Measurements from ENCODE around the gene MLPH. TPM values are rescaled to one million over a fixed set of nuclear protein-coding genes. Genes with fewer than 3 reads are reported as not detected.

MLPH gene
- total and polyA plus RNA-seq, 2 donors (not counting 1 experiment from before 2014, with no cell fraction given): not detected

DNA sequence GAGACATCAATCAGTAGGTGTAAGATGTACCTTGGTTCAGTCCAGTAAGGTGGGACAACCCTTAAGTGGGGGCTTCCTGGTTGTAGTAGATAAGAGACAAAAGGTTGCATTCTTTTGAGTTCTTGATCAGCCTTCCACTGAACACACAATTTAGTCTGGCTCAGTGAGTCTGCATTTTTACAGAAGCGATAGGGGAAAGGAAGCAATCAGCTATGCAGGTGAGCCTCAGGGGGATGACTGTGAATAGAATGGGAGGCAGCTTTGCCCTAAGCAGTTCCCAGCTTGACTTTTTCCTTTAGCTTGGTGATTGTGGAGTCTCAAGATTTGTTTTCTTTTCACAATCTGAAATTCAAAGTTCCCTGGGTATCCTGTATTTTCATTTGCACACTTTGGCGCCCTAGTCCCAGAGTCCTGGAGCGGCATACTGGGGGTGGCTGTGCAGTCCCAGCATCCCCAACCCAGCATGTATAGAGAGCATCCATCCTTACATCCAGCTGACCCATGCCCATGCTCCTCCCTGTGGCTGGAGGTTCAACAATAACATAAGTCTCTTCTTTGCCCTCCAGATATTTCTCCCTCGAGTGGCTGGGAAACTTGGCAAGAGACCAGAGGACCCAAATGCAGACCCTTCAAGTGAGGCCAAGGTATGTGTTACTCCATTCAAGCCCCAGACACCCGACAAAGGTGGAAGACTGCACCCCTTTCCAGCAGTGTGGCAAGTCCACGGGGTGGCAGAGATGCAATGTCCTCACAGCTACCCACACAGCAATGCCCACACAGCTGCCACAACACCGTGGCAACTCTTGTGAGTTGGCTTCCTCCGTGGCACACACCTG lies 59.2 kb downstream of the MLPH start:
- Histone ChIP-seq H3K27ac (ENCODE audit: low read length in 2 of 2) (no peak overlapping the region), H3K79me2 (ENCODE audit: control insufficient read depth, insufficient read depth, low read length) (no peaks in the 10 kb centered on the region), H3K9ac (ENCODE audit: low read length) (no peak overlapping the region), H3K4me3 (ENCODE audit: control extremely low read depth in 1 of 5, extremely low read depth in 1 of 5, insufficient read depth in 1 of 5, low read depth in 2 of 5, low read length in 4 of 5) (no peak overlapping the region), H3K4me2 (replicated peaks; ENCODE audit: low read depth, low read length, poor library complexity, severe bottlenecking) (no peak overlapping the region), H3K36me3 (replicated peaks in 1 of 2; ENCODE audit: control extremely low read depth in 1 of 2, control insufficient read depth in 1 of 2, extremely low read depth in 1 of 2, insufficient read depth in 2 of 2, low read length in 1 of 2) (no peaks in the 10 kb centered on the region), H3K9me3 (ENCODE audit: control extremely low read depth in 1 of 3, control insufficient read depth in 2 of 3, insufficient read depth in 1 of 3, low read length in 2 of 3) (no peaks in the 10 kb centered on the region), H3K27me3 (replicated peaks in 1 of 4; ENCODE audit: control extremely low read depth in 1 of 4, control insufficient read depth in 3 of 4, insufficient read depth in 4 of 4, low read length in 3 of 4) (no peaks in the 10 kb centered on the region), H2AFZ (ENCODE audit: insufficient read depth, low read depth, low read length, poor library complexity, severe bottlenecking) (no peak overlapping the region), H3K4me1 (ENCODE audit: control insufficient read depth in 2 of 2, insufficient read depth in 2 of 2, low read length in 2 of 2) (no peaks in the 10 kb centered on the region), H4K20me1 (ENCODE audit: control insufficient read depth, insufficient read depth, low read length, poor library complexity, severe bottlenecking) (no peaks in the 10 kb centered on the region)
- WGBS (ENCODE audit: insufficient coverage): 75% methylated on average over 5 of the region's 8 CpGs
- DNase-seq (no peak), ATAC-seq (ENCODE audit: low read depth) (no peak)
- Mint-ChIP-seq H3K4me3 (no peak overlapping the region), H3K27me3 (peaks cover 7% of the 10 kb centered on the region), H3K9me3 (ENCODE audit: insufficient read depth) (no peaks in the 10 kb centered on the region), H3K27ac (no peak overlapping the region), H3K4me1 (no peaks in the 10 kb centered on the region)
- TF ChIP-seq, protein P1, sequence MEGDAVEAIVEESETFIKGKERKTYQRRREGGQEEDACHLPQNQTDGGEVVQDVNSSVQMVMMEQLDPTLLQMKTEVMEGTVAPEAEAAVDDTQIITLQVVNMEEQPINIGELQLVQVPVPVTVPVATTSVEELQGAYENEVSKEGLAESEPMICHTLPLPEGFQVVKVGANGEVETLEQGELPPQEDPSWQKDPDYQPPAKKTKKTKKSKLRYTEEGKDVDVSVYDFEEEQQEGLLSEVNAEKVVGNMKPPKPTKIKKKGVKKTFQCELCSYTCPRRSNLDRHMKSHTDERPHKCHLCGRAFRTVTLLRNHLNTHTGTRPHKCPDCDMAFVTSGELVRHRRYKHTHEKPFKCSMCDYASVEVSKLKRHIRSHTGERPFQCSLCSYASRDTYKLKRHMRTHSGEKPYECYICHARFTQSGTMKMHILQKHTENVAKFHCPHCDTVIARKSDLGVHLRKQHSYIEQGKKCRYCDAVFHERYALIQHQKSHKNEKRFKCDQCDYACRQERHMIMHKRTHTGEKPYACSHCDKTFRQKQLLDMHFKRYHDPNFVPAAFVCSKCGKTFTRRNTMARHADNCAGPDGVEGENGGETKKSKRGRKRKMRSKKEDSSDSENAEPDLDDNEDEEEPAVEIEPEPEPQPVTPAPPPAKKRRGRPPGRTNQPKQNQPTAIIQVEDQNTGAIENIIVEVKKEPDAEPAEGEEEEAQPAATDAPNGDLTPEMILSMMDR (IDR thresholded peaks at IDR 0.05): no peak
- TF ChIP-seq EZH2 (IDR thresholded peaks at IDR 0.05; ENCODE audit: borderline replicate concordance, insufficient read depth, low read depth, low read length, poor library complexity, severe bottlenecking): no peak
- intact Hi-C loops (cut with micrococcal nuclease): no loop called here
- CTCF ChIA-PET: interaction anchor here (1.1 kb wide), 1 partner anchor 34 kb away, joined by 3 read pairs; no protein-coding TSS in a partner anchor
- POLR2A ChIA-PET: no interaction called here

DNA sequence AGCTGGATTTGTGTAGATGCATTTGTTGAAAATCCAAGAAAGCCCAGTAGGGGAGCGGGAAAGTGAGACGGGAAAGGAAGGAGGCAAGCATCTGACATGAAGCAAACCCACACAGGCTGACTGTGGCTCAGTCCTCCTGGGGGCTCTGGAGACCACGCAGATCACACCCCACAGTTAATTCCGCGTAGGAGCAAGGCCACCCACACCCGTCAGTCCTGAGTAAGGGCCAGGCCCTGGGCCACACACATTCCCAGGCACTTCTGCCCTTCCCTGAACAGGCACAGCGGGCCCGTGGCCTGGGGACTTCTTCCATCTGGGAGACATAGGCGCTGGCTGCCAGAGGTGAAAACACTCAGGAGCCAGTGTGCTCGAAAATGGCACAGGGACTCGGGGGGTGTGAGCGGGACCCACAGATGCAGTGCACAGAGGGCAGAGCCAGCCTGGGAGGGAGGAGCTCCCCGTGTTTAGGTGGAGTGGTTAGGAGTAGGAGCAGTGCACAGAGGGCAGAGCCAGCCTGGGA lies 59.9 kb downstream of the MLPH start:
- no peaks in the 10 kb centered on the region for H3K27me3 ChIP-seq (replicated peaks in 1 of 4; ENCODE audit: control extremely low read depth in 1 of 4, control insufficient read depth in 3 of 4, insufficient read depth in 4 of 4, low read length in 3 of 4)
- no peaks in the 10 kb centered on the region for H3K36me3 ChIP-seq (replicated peaks in 1 of 2; ENCODE audit: control extremely low read depth in 1 of 2, control insufficient read depth in 1 of 2, extremely low read depth in 1 of 2, insufficient read depth in 2 of 2, low read length in 1 of 2)
- no peak for ATAC-seq (ENCODE audit: low read depth)
- POLR2A ChIA-PET: no interaction called here
- no peaks in the 10 kb centered on the region for H4K20me1 ChIP-seq (ENCODE audit: control insufficient read depth, insufficient read depth, low read length, poor library complexity, severe bottlenecking)
- H3K9me3 ChIP-seq (ENCODE audit: control extremely low read depth in 1 of 3, control insufficient read depth in 2 of 3, insufficient read depth in 1 of 3, low read length in 2 of 3): no peaks in the 10 kb centered on the region
- Mint-ChIP-seq H3K4me3 (no peak overlapping the region), H3K9me3 (ENCODE audit: insufficient read depth) (no peaks in the 10 kb centered on the region), H3K27ac (no peak overlapping the region), H3K27me3 (peaks cover 7% of the 10 kb centered on the region), H3K4me1 (no peaks in the 10 kb centered on the region)
- no peak overlapping the region for H3K4me2 ChIP-seq (replicated peaks; ENCODE audit: low read depth, low read length, poor library complexity, severe bottlenecking)
- 95% methylated on average over 7 of the region's 13 CpGs for WGBS (ENCODE audit: insufficient coverage)
- H3K27ac ChIP-seq (ENCODE audit: low read length in 2 of 2): no peak overlapping the region
- no peak overlapping the region for H2AFZ ChIP-seq (ENCODE audit: insufficient read depth, low read depth, low read length, poor library complexity, severe bottlenecking)
- no peak overlapping the region for H3K4me3 ChIP-seq (ENCODE audit: control extremely low read depth in 1 of 5, extremely low read depth in 1 of 5, insufficient read depth in 1 of 5, low read depth in 2 of 5, low read length in 4 of 5)
- no peaks in the 10 kb centered on the region for H3K4me1 ChIP-seq (ENCODE audit: control insufficient read depth in 2 of 2, insufficient read depth in 2 of 2, low read length in 2 of 2)
- H3K9ac ChIP-seq (ENCODE audit: low read length): no peak overlapping the region
- no peak for DNase-seq
- no peaks in the 10 kb centered on the region for H3K79me2 ChIP-seq (ENCODE audit: control insufficient read depth, insufficient read depth, low read length)
- CTCF ChIA-PET: no interaction called here
- intact Hi-C loops (cut with micrococcal nuclease): no loop called here
- TF ChIP-seq, protein P1 (IDR thresholded peaks at IDR 0.05): no peak
- TF ChIP-seq EZH2 (IDR thresholded peaks at IDR 0.05; ENCODE audit: borderline replicate concordance, insufficient read depth, low read depth, low read length, poor library complexity, severe bottlenecking): no peak

Measured in B cell (primary cell).